SK-N-SH (cell line): ENCODE results near the gene CHD2. TPM values are rescaled to one million over a fixed set of nuclear protein-coding genes. Genes with fewer than 3 reads are reported as not detected.

ENCODE experiments used
- CTCF ChIA-PET: fragments of 300-600, 350-600 bp; formaldehyde crosslinking; extraction: SDS; loops from one replicate; lab custom pipeline; 2021; lab: Yijun Ruan, JAX
- POLR2A ChIA-PET: fragments of 350-600 bp; sonication (Branson Sonifier 250); formaldehyde crosslinking; extraction: SDS; loops from one replicate; lab custom pipeline; 2020; ENCODE audit warnings: antibody characterized with exemption, inconsistent platforms; lab: Yijun Ruan, JAX
- DNase-seq: peaks from one replicate; pipeline ENCODE4 v3.0.0; 2012
- H2AFZ ChIP-seq: fragments of 200-600 bp; sonication (generic); 2 replicates; pipeline ENCODE4 v1.8.1; 2016; ENCODE audit warnings: antibody characterized with exemption, mild to moderate bottlenecking, low read depth
- H3F3A ChIP-seq: fragments of 200-600 bp; sonication (generic); replicated peaks from 2 replicates; pipeline ENCODE3; 2016; ENCODE audit warnings: antibody characterized with exemption, mild to moderate bottlenecking; ENCODE audit not compliant: insufficient read depth
- H3K27ac ChIP-seq, 2 experiments: fragments of 200-500 bp in 1 of 2; fragments of 200-600 bp in 1 of 2; sonication (Bioruptor generic) in 1 of 2; sonication (generic), shearing (Covaris generic) in 1 of 2; 2 replicates each; pipeline versions ENCODE4 v1.5.1 to v1.6.1; 2014 to 2016; ENCODE audit warnings: low read depth in 2 of 2, inconsistent platforms in 1 of 2, low read length in 1 of 2, mild to moderate bottlenecking in 1 of 2, mixed read lengths in 1 of 2
- H3K27me3 ChIP-seq: fragments of 200-600 bp; sonication (generic), shearing (Covaris generic); 2 replicates; pipeline ENCODE4 v1.6.1; 2016; ENCODE audit warnings: mixed run types; ENCODE audit not compliant: insufficient read depth
- H3K36me3 ChIP-seq, 2 experiments: fragments of 200-500 bp in 1 of 2; fragments of 200-600 bp in 1 of 2; sonication (Bioruptor generic) in 1 of 2; sonication (generic) in 1 of 2; replicated peaks in 1 of 2; 2 replicates each; pipeline versions ENCODE3 to v1.5.1; 2014 to 2016; ENCODE audit warnings: low read length in 1 of 2, mild to moderate bottlenecking in 1 of 2; ENCODE audit not compliant: insufficient read depth in 2 of 2, control insufficient read depth in 1 of 2
- H3K4me1 ChIP-seq, 2 experiments: fragments of 200-500 bp in 1 of 2; fragments of 200-600 bp in 1 of 2; sonication (Bioruptor generic) in 1 of 2; sonication (generic), shearing (Covaris generic) in 1 of 2; 2 replicates each; pipeline versions ENCODE4 v1.5.1 to v1.6.1; 2014 to 2016; ENCODE audit warnings: low read depth in 1 of 2, low read length in 1 of 2, mixed run types in 1 of 2; ENCODE audit not compliant: insufficient read depth in 2 of 2, control insufficient read depth in 1 of 2
- H3K4me2 ChIP-seq: fragments of 200-600 bp; sonication (generic), shearing (Covaris generic); 2 replicates; pipeline ENCODE4 v1.6.1; 2017; ENCODE audit warnings: mixed run types
- H3K4me3 ChIP-seq, 2 experiments: fragments of 200-500 bp in 1 of 2; fragments of 200-600 bp in 1 of 2; sonication (Bioruptor generic) in 1 of 2; sonication (generic), shearing (Covaris generic) in 1 of 2; 2 replicates each; pipeline versions ENCODE4 v1.5.1 to v1.8.1; 2014 to 2016; ENCODE audit warnings: low read depth in 2 of 2, inconsistent platforms in 1 of 2, low read length in 1 of 2, mild to moderate bottlenecking in 1 of 2, mixed read lengths in 1 of 2, moderate library complexity in 1 of 2
- H3K79me2 ChIP-seq: fragments of 200-600 bp; sonication (generic); 2 replicates; pipeline ENCODE4 v1.8.1; 2017; ENCODE audit warnings: mild to moderate bottlenecking; ENCODE audit not compliant: insufficient read depth
- H3K9ac ChIP-seq: fragments of 200-600 bp; sonication (generic); 2 replicates; pipeline ENCODE4 v1.6.1; 2017; ENCODE audit warnings: mixed run types
- H3K9me2 ChIP-seq: fragments of 200-600 bp; sonication (generic); 2 replicates; pipeline ENCODE4 v1.6.1; 2017; ENCODE audit warnings: mixed run types
- H3K9me3 ChIP-seq: fragments of 200-600 bp; sonication (generic); 2 replicates; pipeline ENCODE4 v1.6.1; 2017; ENCODE audit warnings: mixed run types, mild to moderate bottlenecking, moderate library complexity
- H4K20me1 ChIP-seq: fragments of 200-600 bp; sonication (generic); 2 replicates; pipeline ENCODE4 v1.6.1; 2017; ENCODE audit warnings: mild to moderate bottlenecking, mixed run types; ENCODE audit not compliant: insufficient read depth
- EZH2phosphoT487 ChIP-seq: fragments of 200-600 bp; sonication (generic); IDR thresholded peaks from 2 replicates; pipeline ENCODE4 v1.6.1; 2017; ENCODE audit warnings: low read depth, mixed run types, mild to moderate bottlenecking, antibody characterized with exemption, moderate library complexity, borderline replicate concordance
- FOSL2 ChIP-seq: IDR thresholded peaks from 2 replicates; pipeline ENCODE4 v1.4.0; 2012; ENCODE audit warnings: low read depth, mild to moderate bottlenecking, moderate library complexity, borderline replicate concordance
- FOXJ3 ChIP-seq: sonication (generic); formaldehyde crosslinking; IDR thresholded peaks from 2 replicates; pipeline ENCODE4 v1.5.1; 2020; ENCODE audit warnings: mild to moderate bottlenecking, missing genetic modification reagents
- FOXM1 ChIP-seq: IDR thresholded peaks from 2 replicates; pipeline ENCODE4 v1.4.0; 2012; ENCODE audit warnings: low read depth, mild to moderate bottlenecking
- GABPA ChIP-seq: IDR thresholded peaks from 2 replicates; pipeline ENCODE4 v1.4.0; 2012; ENCODE audit warnings: low read depth, mild to moderate bottlenecking
- JUND ChIP-seq: IDR thresholded peaks from 2 replicates; pipeline ENCODE4 v1.4.0; 2012
- NRF1 ChIP-seq: IDR thresholded peaks from 2 replicates; pipeline ENCODE4 v1.6.1; 2012; ENCODE audit warnings: low read depth, mild to moderate bottlenecking, low read length
- POLR2AphosphoS5 ChIP-seq: IDR thresholded peaks from 2 replicates; pipeline ENCODE4 v1.6.1; 2012; ENCODE audit warnings: low read depth, low read length
- RCOR1 ChIP-seq: fragments of 150-350 bp; IDR thresholded peaks from 2 replicates; pipeline ENCODE4 v1.6.1; 2017; ENCODE audit warnings: antibody characterized with exemption, low read length
- RFX5 ChIP-seq: IDR thresholded peaks from 2 replicates; pipeline ENCODE4 v1.6.1; 2012; ENCODE audit warnings: mild to moderate bottlenecking, improper control_type of control experiment, low read length
- RXRA ChIP-seq: IDR thresholded peaks from 2 replicates; pipeline ENCODE4 v1.4.0; 2012; ENCODE audit warnings: low read depth, mild to moderate bottlenecking, borderline replicate concordance
- SMC3 ChIP-seq: IDR thresholded peaks from 2 replicates; pipeline ENCODE4 v1.6.1; 2012; ENCODE audit warnings: low read depth, low read length, improper control_type of control experiment
- TAF1 ChIP-seq: IDR thresholded peaks from 2 replicates; pipeline ENCODE4 v1.6.1; 2012; ENCODE audit warnings: low read depth, mild to moderate bottlenecking, low read length, moderate library complexity, borderline replicate concordance
- TEAD4 ChIP-seq: IDR thresholded peaks from 2 replicates; pipeline ENCODE4 v1.4.0; 2012; ENCODE audit warnings: mild to moderate bottlenecking, borderline replicate concordance; ENCODE audit not compliant: insufficient read depth
- YY1 ChIP-seq: IDR thresholded peaks from 2 replicates; pipeline ENCODE4 v1.4.0; 2012; ENCODE audit warnings: low read depth, mild to moderate bottlenecking
- WGBS: methylation state at CpG from one replicate; pipeline ENCODE4 v1.1.6; 2017; ENCODE audit warnings: low lambda C conversion rate; 5-methylcytosine and 5-hydroxymethylcytosine counted together
- polyA plus RNA-seq, 3 experiments: library from polyadenylated mRNA; depleted of rRNA; stranded (reverse); fragments of >200 nt; gene quantifications; 2 replicates each; pipeline ENCODE4 v1.2.3, GENCODE V29; 2012
- TF ChIP-seq, protein P1 (sequence below): IDR thresholded peaks from 2 replicates; pipeline ENCODE4 v1.4.0; 2012; ENCODE audit warnings: low read depth, borderline replicate concordance
- TF ChIP-seq, protein P2 (sequence below): IDR thresholded peaks from 2 replicates; pipeline ENCODE4 v1.6.1; 2012; ENCODE audit warnings: mild to moderate bottlenecking, low read depth, low read length, moderate library complexity
- TF ChIP-seq, protein P3 (sequence below): fragments of 150-350 bp; IDR thresholded peaks from 2 replicates; pipeline ENCODE4 v1.6.1; 2017; ENCODE audit warnings: antibody characterized with exemption, low read length, low read depth, borderline replicate concordance
- TF ChIP-seq, protein P4 (sequence below): IDR thresholded peaks from 2 replicates; pipeline ENCODE4 v1.4.0; 2012; ENCODE audit warnings: low read depth, borderline replicate concordance

Gene CHD2
- polyA plus RNA-seq, 1 of the 3 experiments (the other 2 are of a cell fraction) = 25.3 TPM

DNA sequence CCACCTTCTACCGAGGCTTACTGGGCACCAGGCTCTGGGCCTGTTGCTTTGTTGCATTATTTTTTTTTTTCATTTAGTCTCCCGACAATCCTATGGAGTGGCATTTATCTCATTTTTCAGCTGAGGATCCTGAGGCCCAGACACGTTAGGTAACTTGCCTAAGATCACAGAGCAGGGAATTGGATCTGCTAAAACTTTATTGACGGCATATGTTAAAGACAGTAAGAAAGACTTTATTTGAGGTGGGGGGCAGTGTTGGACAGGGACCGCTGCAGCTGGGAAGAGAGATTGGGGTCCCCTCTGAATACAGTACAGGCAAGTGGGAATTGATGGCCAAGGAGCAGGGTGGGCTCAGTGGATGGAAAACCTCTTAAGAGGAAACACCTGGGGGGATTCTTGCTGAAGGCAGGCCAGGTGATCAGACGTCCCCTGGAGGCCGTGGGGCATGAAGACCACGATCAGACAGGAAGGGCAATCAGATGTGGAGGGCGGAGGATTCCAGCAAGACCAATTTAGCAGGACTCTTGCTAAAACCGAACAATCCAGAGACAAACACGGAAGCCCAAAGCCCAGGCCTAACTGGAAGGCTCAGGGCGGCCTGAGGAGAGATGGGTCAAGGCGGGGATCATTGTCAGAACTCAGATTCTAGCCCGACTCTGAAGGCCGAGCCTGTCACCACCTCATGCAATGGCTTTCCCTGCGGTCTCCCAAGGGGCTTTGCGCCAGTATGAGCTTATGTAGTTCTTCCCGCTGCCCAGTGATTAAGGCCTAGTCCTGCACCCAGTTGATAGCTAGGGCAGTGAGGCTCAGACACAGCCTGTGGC lies 135.2 kb downstream of the CHD2 start:
- Histone ChIP-seq H3K79me2 (no peaks in the 10 kb centered on the region), H3K27ac (no peak overlapping the region; a peak in 1 of 4 replicates), H3K9me2 (no peaks in the 10 kb centered on the region), H3K4me3 (no peak overlapping the region), H3K9ac (no peak overlapping the region), H3K36me3 (no peaks in the 10 kb centered on the region), H2AFZ (no peak overlapping the region), H3K4me1 (peaks cover 0 to 11% of the 10 kb centered on the region in 2 experiments; a peak in 1 of 4 replicates), H3K4me2 (no peak overlapping the region), H3K9me3 (no peaks in the 10 kb centered on the region), H4K20me1 (no peaks in the 10 kb centered on the region), H3K27me3 (no peaks in the 10 kb centered on the region), H3F3A (no peaks in the 10 kb centered on the region)
- TF ChIP-seq FOSL2 (no peak), GABPA (no peak), TEAD4 (no peak), YY1 (no peak), SMC3 (no peak), EZH2phosphoT487 (no peak), POLR2AphosphoS5 (no peak), NRF1 (no peak), RCOR1 (no peak), FOXM1 (no peak), JUND (no peak), RXRA (no peak), TAF1 (no peak), RFX5 (no peak), FOXJ3 (CRISPR knock-in tag) (no peak)
- TF ChIP-seq, protein P1, sequence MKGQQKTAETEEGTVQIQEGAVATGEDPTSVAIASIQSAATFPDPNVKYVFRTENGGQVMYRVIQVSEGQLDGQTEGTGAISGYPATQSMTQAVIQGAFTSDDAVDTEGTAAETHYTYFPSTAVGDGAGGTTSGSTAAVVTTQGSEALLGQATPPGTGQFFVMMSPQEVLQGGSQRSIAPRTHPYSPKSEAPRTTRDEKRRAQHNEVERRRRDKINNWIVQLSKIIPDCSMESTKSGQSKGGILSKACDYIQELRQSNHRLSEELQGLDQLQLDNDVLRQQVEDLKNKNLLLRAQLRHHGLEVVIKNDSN = no peak
- TF ChIP-seq, protein P2, sequence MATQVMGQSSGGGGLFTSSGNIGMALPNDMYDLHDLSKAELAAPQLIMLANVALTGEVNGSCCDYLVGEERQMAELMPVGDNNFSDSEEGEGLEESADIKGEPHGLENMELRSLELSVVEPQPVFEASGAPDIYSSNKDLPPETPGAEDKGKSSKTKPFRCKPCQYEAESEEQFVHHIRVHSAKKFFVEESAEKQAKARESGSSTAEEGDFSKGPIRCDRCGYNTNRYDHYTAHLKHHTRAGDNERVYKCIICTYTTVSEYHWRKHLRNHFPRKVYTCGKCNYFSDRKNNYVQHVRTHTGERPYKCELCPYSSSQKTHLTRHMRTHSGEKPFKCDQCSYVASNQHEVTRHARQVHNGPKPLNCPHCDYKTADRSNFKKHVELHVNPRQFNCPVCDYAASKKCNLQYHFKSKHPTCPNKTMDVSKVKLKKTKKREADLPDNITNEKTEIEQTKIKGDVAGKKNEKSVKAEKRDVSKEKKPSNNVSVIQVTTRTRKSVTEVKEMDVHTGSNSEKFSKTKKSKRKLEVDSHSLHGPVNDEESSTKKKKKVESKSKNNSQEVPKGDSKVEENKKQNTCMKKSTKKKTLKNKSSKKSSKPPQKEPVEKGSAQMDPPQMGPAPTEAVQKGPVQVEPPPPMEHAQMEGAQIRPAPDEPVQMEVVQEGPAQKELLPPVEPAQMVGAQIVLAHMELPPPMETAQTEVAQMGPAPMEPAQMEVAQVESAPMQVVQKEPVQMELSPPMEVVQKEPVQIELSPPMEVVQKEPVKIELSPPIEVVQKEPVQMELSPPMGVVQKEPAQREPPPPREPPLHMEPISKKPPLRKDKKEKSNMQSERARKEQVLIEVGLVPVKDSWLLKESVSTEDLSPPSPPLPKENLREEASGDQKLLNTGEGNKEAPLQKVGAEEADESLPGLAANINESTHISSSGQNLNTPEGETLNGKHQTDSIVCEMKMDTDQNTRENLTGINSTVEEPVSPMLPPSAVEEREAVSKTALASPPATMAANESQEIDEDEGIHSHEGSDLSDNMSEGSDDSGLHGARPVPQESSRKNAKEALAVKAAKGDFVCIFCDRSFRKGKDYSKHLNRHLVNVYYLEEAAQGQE = no peak
- TF ChIP-seq, protein P3, sequence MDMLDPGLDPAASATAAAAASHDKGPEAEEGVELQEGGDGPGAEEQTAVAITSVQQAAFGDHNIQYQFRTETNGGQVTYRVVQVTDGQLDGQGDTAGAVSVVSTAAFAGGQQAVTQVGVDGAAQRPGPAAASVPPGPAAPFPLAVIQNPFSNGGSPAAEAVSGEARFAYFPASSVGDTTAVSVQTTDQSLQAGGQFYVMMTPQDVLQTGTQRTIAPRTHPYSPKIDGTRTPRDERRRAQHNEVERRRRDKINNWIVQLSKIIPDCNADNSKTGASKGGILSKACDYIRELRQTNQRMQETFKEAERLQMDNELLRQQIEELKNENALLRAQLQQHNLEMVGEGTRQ = no peak
- TF ChIP-seq, protein P4, sequence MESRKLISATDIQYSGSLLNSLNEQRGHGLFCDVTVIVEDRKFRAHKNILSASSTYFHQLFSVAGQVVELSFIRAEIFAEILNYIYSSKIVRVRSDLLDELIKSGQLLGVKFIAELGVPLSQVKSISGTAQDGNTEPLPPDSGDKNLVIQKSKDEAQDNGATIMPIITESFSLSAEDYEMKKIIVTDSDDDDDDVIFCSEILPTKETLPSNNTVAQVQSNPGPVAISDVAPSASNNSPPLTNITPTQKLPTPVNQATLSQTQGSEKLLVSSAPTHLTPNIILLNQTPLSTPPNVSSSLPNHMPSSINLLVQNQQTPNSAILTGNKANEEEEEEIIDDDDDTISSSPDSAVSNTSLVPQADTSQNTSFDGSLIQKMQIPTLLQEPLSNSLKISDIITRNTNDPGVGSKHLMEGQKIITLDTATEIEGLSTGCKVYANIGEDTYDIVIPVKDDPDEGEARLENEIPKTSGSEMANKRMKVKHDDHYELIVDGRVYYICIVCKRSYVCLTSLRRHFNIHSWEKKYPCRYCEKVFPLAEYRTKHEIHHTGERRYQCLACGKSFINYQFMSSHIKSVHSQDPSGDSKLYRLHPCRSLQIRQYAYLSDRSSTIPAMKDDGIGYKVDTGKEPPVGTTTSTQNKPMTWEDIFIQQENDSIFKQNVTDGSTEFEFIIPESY = no peak
- 86% methylated on average over 14 of the region's 18 CpGs for WGBS
- POLR2A ChIA-PET = no interaction called here
- CTCF ChIA-PET = interaction anchor here (0.7 to 4.9 kb wide), 10 partner anchors 10 to 1084 kb away, joined by 3 to 68 read pairs (median 5); no protein-coding TSS in a partner anchor
- DNase-seq = peak; percentile 12
